HepG2 (cell line): ENCODE data around the gene GPATCH3. TPM values are rescaled to one million over a fixed set of nuclear protein-coding genes. Genes with fewer than 3 reads are reported as not detected.

Experiments
- FOXO4 ChIP-seq: sonication (generic); formaldehyde crosslinking; conservative IDR thresholded peaks from 2 replicates; pipeline ENCODE4 v1.8.1; 2023; ENCODE audit warnings: missing genetic modification reagents
- HMGA1 ChIP-seq: sonication (generic); formaldehyde crosslinking; conservative IDR thresholded peaks from 2 replicates; pipeline ENCODE4 v1.4.0; 2020; ENCODE audit warnings: missing genetic modification reagents
- HMGXB4 ChIP-seq, 2 experiments: sonication (generic) in 1 of 2; formaldehyde crosslinking in 1 of 2; IDR thresholded peaks; 2 replicates each; pipeline versions ENCODE4 v1.4.0 to v1.6.1; 2018 to 2020; ENCODE audit warnings: missing genetic modification reagents in 2 of 2, borderline replicate concordance in 1 of 2, low read depth in 1 of 2, mild to moderate bottlenecking in 1 of 2, missing biosample characterization in 1 of 2
- ISL2 ChIP-seq: sonication (generic); formaldehyde crosslinking; IDR thresholded peaks from 2 replicates; pipeline ENCODE4 v1.5.0; 2020; ENCODE audit warnings: missing genetic modification reagents
- PBX3 ChIP-seq: sonication (generic); formaldehyde crosslinking; IDR thresholded peaks from 2 replicates; pipeline ENCODE4 v1.8.1; 2023; ENCODE audit warnings: missing genetic modification reagents, inconsistent platforms, borderline replicate concordance
- SRSF1 ChIP-seq: fragments of 200-400 bp; formaldehyde crosslinking; optimal IDR thresholded peaks from 2 replicates; pipeline ENCODE3; 2017; ENCODE audit warnings: mild to moderate bottlenecking, low read depth, low read length, moderate library complexity
- SUZ12 ChIP-seq: fragments of 150-350 bp; IDR thresholded peaks from 2 replicates; pipeline ENCODE4 v1.6.1; 2014; ENCODE audit warnings: low read depth, low read length
- TOPORS ChIP-seq: sonication (generic); formaldehyde crosslinking; IDR thresholded peaks from 2 replicates; pipeline ENCODE4 v1.8.0; 2023; ENCODE audit warnings: mild to moderate bottlenecking, missing genetic modification reagents
- ZBTB40 ChIP-seq, 2 experiments: fragments of 450-650 bp in 1 of 2; sonication (generic) in 1 of 2; formaldehyde crosslinking in 1 of 2; IDR thresholded peaks; 2 replicates each; pipeline versions ENCODE4 v1.6.1 to v1.8.0; 2016 to 2022; ENCODE audit warnings: antibody characterized with exemption in 1 of 2, mild to moderate bottlenecking in 1 of 2, missing genetic modification reagents in 1 of 2
- ZMYM3 ChIP-seq: sonication (generic); formaldehyde crosslinking; IDR thresholded peaks from 2 replicates; pipeline ENCODE4 v1.5.1; 2020; ENCODE audit warnings: mild to moderate bottlenecking, missing genetic modification reagents
- ZNF570 ChIP-seq: sonication (generic); formaldehyde crosslinking; IDR thresholded peaks from 2 replicates; pipeline ENCODE4 v1.4.0; 2020; ENCODE audit warnings: mild to moderate bottlenecking, missing genetic modification reagents, borderline replicate concordance
- ZNF781 ChIP-seq: sonication (generic); formaldehyde crosslinking; IDR thresholded peaks from 2 replicates; pipeline ENCODE4 v1.5.1; 2020; ENCODE audit warnings: borderline replicate concordance, mild to moderate bottlenecking, missing genetic modification reagents; ENCODE audit errors: not compliant biosample characterization
- ZNF883 ChIP-seq: sonication (generic); formaldehyde crosslinking; IDR thresholded peaks from 2 replicates; pipeline ENCODE4 v1.5.1; 2020; ENCODE audit warnings: mild to moderate bottlenecking, missing genetic modification reagents; ENCODE audit errors: not compliant biosample characterization
- polyA plus RNA-seq, 8 experiments: library from polyadenylated mRNA; depleted of rRNA in 3 of 8; stranded (reverse) in 7 of 8; unstranded in 1 of 8; fragments of >200 nt; fragmentation: Illumina TruSeq in 4 of 8; extraction: Trizol in 4 of 8; gene quantifications; 2 replicates each; pipeline versions ENCODE4 v1.2.1 to v1.2.3, GENCODE V29; 2011 to 2016; ENCODE audit warnings: low read depth in 4 of 8, missing spikeins in 1 of 8, mixed read lengths in 1 of 8; ENCODE audit not compliant: insufficient read depth in 1 of 8
- total RNA-seq, 5 experiments: library from RNA; depleted of rRNA; stranded (reverse); fragments of >200 nt; fragmentation: Illumina TruSeq; extraction: Trizol; gene quantifications; 2 replicates each; pipeline ENCODE4 v1.2.3, GENCODE V29; 2016; ENCODE audit warnings: low read depth in 1 of 5

Gene GPATCH3
- total and polyA plus RNA-seq, 2 of the 13 experiments (the other 11 are each of a cell fraction or from before 2014, with no cell fraction given): 8.3 to 11.0 TPM

GRCh38 chr1:26913754-26914619 lies 13.7 kb upstream of the GPATCH3 start, which contains the start of gene NR0B2 (continued):
- TF ChIP-seq ZNF883 (CRISPR knock-in tag) (peak; percentile 76), HMGA1 (no peak), ZMYM3 (CRISPR knock-in tag) (peak; percentile 79), SUZ12 (no peak), ISL2 (peak; percentile 91), SRSF1 (peak; percentile 93), PBX3 (0 out of 2 replicates have a peak, but pooled peaks have one; percentile 27), FOXO4 (CRISPR knock-in tag) (no peak; the same call in 1 of the 2 replicates), ZNF570 (CRISPR knock-in tag) (peak; percentile 79; the same call in 1 of the 2 replicates), HMGXB4 (CRISPR knock-in tag; IDR thresholded peaks at IDR 0.05; ENCODE audit: borderline replicate concordance in 1 of 2, low read depth in 1 of 2) (peak; percentile 56 to 68; a peak in 2 of 4 replicates), TOPORS (CRISPR knock-in tag) (0 out of 2 replicates have a peak, but pooled peaks have one; percentile 54), ZNF781 (peak; percentile 60), ZBTB40 (IDR thresholded peaks at IDR 0.05) (no peak), ZBTB40 (CRISPR knock-in tag; IDR thresholded peaks at IDR 0.05) (peak; percentile 46; the same call in 1 of the 2 replicates)
